GM18519 (cell line): ENCODE results near the gene CORO2B.

Experiments used
- ATAC-seq: cut with Tn5 transposase; IDR thresholded peaks from one replicate; pipeline ENCODE4 v1.9.1; 2021; ENCODE audit warnings: mild to moderate bottlenecking, moderate library complexity; ENCODE audit not compliant: unreplicated experiment, low FRiP score

Gene CORO2B

GRCh38 chr15:68589053-68589452 is 10.3 kb downstream of the CORO2B start:
- no peak for ATAC-seq

- no peak for ATAC-seq
Observed at GRCh38 chr15:68589783-68590710, 11.3 kb downstream of the CORO2B start.

- ATAC-seq = no peak
Observed at GRCh38 chr15:68590721-68591389, 12.1 kb downstream of the CORO2B start.

GRCh38 chr15:68592054-68592453 is 13.3 kb downstream of the CORO2B start:
- ATAC-seq = no peak

- no peak for ATAC-seq
Observed at GRCh38 chr15:68592544-68592943, 13.8 kb downstream of the CORO2B start.

GRCh38 chr15:68593341-68593740 is 14.5 kb downstream of the CORO2B start:
- no peak for ATAC-seq

GRCh38 chr15:68593828-68594532 is 15.2 kb downstream of the CORO2B start:
- no peak for ATAC-seq

GRCh38 chr15:68594533-68595259 is 15.9 kb downstream of the CORO2B start:
- ATAC-seq = no peak

- ATAC-seq = no peak
Observed at GRCh38 chr15:68595260-68595564, 16.4 kb downstream of the CORO2B start.

- no peak for ATAC-seq
Observed at GRCh38 chr15:68595761-68596160, 17.0 kb downstream of the CORO2B start.

- no peak for ATAC-seq
Observed at GRCh38 chr15:68596691-68597090, 17.9 kb downstream of the CORO2B start.

GRCh38 chr15:68597581-68597980 is 18.8 kb downstream of the CORO2B start:
- no peak for ATAC-seq

- no peak for ATAC-seq
Observed at GRCh38 chr15:68598171-68599152, 19.7 kb downstream of the CORO2B start.

GRCh38 chr15:68599153-68599545 is 20.4 kb downstream of the CORO2B start:
- ATAC-seq = no peak

- ATAC-seq = no peak
Observed at GRCh38 chr15:68599560-68600071, 20.8 kb downstream of the CORO2B start.

- no peak for ATAC-seq
Observed at GRCh38 chr15:68601206-68602197, 22.7 kb downstream of the CORO2B start.

GRCh38 chr15:68602459-68603215 is 23.8 kb downstream of the CORO2B start:
- ATAC-seq = no peak
